HG03520 (cell line): ENCODE measurements around the gene PIEZO2.
A peak's percentile ranks its signal among the peaks of the same experiment; 100 is the strongest.

ENCODE experiments used
- ATAC-seq: cut with Tn5 transposase; IDR thresholded peaks from one replicate; pipeline ENCODE4 v1.9.1; 2021; ENCODE audit warnings: mild to moderate bottlenecking, moderate library complexity; ENCODE audit not compliant: unreplicated experiment

Gene PIEZO2

DNA sequence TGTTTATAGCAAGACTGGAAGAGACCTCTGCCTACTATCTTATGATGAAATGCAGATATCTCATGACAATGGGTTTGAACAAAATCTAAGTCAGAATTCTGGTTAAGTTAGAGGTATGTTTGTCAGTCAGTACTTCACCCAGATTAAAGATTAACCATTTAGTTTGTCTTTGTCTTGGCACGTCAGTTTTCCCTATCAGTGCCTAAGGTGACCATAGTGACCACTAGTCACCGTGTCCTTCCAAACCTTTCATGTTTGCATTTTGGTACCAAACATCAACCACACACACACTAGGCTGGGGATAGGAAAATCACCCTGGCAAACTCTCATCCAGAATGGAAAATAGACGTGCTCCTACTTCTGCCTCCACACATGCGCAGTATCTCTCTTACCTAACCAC, 248.9 kb downstream of the PIEZO2 start:
- no peak for ATAC-seq

DNA sequence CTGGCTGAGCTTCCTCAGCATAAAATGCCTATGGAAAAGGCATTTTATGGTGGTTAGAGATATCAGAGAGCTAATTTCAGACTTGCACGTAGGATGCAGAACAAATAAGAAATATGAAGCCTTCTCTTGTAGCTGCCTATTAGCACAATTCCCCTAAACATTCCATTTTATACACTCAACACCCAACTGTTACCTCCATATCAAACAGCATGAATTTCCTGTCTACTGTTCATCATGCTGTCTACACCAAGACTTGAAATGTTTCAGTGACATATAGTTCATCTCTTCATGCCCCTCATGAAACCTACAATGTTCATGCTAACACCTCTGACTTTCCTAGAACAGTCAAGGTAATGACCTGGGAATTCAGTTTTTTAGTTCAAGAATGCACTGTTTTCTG, 249.9 kb downstream of the PIEZO2 start:
- no peak for ATAC-seq

DNA sequence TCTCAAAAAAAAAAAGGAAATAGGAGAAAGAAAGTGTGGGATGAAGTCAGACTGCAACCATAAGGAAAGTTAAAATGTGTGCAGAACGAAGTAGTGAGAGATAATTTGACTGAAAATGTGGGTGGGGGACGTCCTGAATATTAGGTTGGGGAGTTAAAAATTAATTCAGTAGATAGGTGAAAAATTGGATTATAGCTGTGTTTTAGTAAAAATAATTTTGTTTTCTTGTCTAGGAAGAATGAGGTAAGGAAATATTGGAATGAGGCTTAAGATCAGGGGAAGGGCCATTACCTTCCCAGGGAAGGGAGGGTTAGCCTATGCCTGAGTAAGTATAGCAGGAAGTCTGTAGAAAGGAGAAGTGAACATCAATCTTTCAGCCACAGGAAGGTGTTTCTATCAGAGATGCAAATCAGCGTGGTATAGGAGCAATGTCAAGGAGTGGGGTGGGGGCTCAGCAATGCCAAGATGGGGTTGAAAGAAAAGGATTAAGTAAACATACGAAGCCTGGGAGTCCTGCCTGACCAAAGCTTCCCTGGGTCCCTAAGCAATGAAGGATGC, 250.9 kb downstream of the PIEZO2 start:
- no peak for ATAC-seq

DNA sequence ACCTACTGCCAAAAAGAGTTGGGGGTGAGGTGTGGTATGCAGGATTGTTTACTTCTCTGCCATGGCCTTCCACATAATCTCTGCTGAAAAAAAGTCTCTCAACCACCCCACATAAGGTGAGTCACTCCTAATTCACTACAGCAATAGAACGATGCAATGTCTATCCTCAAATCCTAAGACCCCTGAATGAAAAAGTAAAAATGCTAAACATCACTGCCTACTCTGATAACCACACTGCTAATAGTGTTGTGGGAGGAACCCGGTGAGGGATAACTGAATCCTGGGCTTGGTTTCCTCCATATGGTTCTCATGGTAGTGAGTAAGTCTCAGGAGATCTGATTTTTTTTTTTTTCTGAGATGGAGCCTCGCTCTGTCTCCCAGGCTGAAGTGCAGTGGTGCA, 252.5 kb downstream of the PIEZO2 start:
- ATAC-seq, result no peak

DNA sequence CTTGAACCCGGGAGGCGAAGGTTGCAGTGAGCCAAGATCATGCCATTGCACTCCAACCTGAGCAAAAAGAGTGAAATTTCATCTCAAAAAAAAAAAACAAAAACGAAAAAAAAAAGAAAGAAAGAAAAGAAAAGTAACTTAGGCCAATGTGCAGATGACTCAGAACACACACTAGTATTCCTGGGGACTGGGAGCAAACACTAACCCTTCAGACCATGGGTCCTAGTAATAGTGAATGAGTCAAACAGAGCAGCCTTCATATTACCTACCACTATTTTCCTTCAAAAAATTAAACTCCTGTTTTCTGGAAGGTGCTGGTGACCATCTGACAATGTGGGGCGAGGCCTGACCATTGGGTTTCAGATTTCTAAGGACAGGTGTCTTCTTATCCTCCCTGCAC, 253.4 kb downstream of the PIEZO2 start:
- ATAC-seq, result no peak

DNA sequence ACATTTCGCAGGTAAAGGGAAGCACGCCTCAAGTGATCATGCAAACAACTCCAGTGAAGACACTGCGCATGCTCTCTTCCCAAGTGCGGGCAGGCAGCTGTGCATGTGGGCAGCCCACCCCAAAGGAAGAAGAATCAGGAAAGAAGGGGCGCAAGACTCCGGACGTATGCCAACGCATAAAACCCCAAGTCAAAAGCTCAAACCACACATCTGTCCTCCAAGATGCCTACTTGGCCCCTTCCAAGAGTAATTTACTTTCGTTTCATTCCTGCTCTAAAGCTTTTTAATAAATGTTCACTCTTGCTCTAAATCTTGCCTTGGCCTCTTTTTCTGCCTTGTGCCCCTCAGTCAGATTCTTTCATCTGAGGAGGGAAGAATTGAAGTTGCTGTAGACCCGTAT, 254.9 kb downstream of the PIEZO2 start:
- ATAC-seq, result no peak

DNA sequence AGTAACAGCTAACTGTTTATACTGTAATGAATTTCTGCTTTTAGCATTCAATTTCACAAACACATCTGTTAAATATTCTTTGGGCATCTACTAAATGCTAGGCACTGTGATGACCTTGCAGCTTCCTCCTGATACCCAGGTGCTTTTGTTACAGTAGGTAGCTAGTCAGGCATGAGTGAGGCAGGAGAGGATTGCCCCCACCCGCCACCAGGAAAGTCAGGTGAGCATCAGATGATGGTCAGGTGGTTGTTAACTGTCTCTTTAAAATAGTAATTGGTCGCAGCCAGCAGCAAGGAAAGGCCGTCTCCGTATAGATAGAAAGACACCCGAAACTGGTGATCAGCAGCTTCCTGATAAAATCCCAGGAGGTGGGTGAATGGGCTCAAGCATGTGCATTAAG, 255.6 kb downstream of the PIEZO2 start:
- no peak for ATAC-seq

DNA sequence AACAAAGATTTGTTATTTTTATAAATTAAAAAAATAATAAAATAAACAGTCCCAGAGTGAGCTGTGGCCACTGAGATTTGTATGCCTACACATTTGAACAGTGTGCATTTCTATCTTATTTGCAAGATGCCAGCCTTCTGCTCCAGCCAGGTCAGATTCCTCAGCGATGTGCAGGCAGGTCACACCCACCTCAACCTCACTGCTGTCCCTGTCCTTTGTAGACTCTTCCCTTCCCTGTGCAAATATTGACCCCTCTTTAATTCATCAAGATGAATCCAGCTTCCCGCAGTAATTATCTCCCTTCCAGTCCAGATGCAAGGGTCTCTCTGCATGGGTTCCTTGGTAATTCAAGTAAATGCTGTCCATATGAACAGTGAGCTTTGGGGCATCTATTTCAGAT, 256.2 kb downstream of the PIEZO2 start:
- ATAC-seq, result no peak

DNA sequence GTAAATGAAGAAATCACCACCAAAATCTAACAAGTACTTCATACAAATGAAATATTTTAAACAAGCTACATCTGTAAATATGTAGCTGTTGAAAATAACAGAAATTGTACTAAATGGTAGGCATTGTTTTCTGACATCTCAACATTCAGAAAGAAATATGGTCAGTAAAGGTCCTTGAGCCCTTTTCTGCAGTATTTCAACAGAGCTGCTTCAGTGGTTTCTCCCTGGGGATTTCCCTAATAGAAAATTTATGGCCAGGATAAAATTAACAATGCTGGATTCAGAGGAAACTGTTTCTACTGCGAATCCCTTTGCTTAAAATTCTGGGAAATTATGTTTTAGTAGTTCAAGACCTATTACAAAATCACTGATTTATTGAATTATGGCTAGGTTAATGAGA, 256.6 kb downstream of the PIEZO2 start:
- ATAC-seq, result no peak

DNA sequence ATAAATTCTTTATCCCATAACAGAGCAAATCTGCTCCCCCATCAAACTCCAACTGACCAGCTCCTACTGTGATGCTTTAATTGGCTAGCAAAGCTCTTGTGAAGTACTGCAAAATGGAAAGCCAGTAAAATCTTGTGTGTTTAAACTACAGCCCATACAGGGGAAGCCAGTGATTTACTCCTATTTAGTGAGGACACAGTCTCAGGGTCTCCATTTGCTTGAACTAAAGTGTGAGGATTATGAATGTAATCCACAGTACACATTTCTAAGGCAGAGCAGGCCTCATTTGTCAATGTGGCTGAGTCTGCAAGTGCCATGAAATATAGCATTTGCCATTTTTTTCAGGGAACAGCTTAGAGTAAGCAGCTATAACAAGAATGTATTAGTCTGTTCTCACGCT, 259.3 kb downstream of the PIEZO2 start:
- no peak for ATAC-seq

DNA sequence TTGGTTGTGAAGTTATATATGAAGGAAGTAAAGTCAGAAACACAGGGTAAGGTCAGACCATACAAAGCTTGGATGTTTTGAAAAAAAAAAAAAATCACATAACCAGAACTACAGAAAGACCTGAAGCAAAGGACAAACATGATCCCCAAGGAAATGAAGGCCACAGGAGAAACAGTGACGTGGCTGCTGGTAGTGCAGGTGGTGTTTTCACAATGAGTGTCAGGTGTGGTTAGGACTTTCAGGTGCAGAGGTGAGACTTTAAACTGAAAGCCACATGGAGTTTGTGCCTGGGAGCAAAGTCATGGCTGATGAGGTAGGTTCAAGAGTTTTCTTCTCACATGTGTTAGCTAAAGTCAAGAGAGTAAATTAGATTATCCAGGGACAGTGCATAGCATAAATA, 270.7 kb downstream of the PIEZO2 start:
- peak; percentile 88 for ATAC-seq

DNA sequence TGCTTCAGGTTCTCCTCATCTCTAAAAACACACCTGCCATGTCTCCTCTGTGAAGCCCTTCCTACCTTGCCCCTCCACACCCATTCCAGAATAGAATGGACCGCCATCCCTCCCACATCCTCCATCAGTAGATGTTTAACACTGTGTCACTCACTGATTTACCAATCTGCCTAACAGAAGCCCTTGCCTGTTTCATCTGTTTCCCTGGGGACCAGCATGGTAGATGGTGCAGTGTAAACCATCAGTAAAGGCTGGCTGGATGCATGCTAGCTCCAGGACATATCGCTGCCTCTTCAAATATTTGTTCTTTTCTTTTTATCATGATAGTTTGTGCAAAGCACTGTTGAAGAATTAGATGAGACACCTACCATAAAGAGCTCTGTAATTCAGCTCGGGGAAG, 271.4 kb downstream of the PIEZO2 start:
- no peak for ATAC-seq

DNA sequence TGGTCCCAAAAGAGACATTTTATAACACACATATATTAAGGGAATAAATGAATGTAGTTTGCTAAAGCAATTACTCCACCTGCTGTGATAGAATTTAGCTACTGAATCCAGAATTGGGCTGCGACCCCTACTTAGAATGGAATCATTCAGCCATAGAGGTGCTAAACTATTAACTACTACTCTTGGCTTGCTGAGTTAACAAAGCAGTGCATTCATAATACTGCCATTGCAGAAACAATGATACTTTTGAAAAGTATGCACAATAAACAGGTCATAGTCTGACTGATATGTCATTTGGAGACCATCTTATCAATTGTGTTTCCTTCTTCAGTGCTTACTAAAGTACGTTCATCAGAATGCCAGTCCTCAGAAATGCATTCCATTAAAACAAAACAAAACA, 273.6 kb downstream of the PIEZO2 start:
- ATAC-seq, result no peak

DNA sequence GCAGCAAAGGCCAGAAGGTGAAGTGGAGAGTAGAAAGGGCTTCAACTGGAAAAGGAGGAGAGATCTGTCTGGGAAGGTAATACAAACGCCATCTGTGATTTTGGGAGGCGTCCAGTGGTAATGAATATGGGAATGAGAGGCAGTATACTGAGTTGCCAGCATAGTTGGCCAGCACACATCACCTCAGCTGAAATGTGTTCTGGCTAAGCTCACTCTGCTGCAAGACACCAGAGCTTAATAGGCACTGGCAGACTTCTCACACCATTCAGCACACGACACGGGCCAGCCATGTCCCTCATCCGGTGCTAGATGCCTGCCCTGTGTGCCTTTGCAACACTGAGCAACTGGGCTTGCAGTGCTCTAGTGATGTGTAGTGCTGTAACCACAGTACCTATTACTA, 277.1 kb downstream of the PIEZO2 start:
- no peak for ATAC-seq

DNA sequence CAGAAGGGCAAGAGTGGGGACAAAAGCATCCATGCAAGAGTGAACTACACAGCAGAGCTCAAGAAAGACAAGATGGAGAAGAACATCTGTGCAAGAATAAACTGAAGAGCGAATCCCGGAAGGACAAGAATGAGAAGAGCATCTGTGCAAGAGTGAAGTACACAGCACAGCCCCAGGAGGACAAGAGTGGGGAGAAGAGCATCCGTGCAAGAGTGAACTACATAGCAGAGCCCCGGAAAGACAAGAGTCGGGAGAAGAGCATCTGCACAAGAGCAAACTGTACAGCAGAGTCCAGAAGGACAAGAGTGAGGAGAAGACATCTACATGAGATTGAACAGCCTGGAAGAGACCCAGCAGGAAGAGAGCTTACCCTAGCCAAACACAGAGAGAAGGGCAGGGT, 284.6 kb downstream of the PIEZO2 start:
- ATAC-seq, result no peak

DNA sequence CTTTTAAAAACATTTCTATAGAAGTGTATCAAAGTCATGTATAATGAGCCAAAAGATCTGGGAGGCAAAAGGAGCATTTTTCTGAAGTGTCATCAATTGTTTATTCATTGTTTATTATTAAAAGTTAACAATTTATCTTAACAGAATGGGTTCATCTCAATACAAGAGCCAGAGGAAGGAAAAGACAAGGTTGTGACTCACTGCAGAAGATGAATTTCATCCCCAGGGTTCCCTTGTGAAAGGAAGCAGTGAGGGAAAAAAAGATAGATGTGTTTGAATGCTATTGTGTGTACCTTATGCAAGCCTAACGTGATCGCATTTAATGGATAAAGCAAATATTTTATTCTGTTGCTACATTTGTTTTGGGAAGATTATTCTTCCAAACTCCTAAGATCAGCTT, 286.3 kb downstream of the PIEZO2 start:
- no peak for ATAC-seq

DNA sequence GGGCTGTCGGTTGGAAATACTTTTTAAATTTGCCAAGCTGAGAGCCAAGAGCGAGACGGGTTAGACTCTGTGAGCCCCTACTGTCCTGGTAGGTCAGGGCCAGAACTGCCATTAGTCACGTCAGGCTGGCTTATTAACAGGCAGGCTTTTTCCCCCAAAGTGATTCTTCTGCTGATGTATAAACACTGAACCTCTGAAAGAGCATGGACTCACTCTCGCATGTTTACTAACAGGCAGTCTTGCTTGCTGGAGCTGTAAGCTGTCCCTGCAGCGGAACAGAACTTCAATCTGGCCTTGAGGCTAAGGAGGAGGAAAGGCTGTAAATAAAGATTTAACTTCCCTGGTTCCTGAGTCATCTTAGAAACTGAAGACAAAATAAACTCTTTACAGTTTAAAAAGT, 288.4 kb downstream of the PIEZO2 start:
- ATAC-seq, result no peak

DNA sequence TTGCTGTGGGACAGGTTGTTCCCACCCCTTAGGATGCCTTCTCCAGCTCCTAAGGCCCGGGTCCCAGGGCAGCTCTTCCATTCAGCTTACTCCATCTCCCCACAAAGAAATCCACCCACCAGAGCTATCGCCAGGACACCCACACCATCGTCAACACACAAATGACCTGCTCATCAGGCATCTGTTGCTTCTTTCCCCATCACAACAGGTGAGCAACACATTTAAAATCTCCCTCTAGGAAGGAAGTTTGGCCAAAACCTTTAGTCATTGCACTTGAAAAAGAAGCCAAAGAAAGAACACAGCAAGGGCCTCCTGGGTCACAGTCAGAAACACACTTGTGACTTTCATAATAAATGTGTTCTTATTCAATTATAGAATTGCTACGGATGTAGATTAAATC, 289.0 kb downstream of the PIEZO2 start:
- no peak for ATAC-seq

DNA sequence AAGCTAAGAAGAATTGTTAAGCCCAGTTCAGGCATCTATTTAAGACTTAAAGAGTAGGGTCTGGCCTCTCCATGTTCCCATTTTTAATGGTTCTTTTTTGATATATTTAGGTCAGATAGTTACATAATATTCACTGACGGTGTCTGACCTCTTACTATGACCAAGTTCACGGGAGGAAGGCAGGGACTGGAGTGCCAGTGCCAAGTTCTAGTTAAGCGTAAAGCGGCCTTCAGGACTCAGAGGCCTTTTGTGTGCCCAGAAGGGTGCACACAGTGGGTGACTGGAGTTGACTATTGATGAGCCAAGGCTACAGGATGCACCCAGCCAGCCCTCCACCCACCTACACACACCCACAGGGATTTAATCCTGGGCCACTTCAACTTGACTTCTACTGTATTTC, 290.9 kb downstream of the PIEZO2 start:
- no peak for ATAC-seq

DNA sequence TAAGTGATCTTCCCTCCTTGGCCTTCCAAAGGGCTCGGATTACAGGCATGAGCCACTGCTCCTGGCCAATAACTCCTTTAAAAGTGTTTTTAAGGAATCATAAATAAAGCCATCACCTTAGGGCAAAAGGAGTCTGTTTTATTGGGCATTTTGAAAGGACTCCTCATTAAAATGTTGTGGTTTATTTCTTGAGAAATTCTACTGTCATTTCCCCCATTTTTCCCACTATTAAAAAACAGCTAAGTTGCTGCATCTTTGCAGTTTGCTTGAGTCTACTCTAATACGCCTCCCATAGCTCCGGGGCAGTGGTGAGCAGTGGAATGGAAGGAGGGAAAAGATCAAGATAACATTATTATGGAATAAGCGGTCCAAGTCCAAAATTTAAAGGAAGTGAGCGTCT, 293.2 kb downstream of the PIEZO2 start:
- no peak for ATAC-seq

DNA sequence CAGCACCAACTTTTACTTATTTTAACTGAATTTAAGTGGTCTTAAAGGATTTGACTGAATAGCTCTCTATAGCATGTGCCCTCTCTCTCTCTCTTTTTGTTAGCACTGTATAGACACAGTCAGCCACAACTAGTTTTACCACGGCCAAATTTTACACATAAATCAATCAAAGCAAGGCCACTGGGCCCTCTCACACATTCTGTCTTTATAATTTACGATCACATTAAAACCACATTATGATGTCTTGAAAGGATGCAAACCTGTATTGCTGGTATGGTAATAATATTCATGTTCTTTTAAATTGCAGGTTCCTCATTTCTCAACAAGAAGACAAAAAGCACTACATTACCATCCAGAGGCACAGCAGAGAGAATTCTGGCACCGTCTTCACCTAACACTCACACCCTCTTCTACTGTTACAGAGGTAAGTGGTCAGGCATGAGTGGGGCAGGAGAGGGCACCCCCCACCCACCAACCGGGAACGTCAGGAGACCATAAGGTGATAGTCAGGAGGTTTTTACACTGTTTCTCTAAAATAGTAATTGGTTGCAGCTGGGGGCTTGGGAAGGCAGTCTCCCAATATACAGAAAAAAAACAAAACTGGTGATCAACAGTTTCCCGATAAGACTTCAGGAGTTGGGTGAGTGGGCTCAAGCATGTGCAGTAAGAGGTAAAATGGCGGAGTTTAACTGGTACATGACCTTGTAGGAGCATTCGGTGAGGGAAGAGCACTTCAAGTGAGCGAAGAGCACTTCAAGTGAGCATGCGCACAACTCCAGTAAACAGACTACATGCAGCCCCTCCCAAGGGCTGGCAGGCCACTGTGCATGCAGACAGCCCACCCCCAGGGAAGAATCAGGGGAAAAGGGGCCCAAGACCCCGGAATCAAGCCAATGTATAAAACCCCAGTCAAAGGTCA, 296.7 kb downstream of the PIEZO2 start:
- no peak for ATAC-seq

DNA sequence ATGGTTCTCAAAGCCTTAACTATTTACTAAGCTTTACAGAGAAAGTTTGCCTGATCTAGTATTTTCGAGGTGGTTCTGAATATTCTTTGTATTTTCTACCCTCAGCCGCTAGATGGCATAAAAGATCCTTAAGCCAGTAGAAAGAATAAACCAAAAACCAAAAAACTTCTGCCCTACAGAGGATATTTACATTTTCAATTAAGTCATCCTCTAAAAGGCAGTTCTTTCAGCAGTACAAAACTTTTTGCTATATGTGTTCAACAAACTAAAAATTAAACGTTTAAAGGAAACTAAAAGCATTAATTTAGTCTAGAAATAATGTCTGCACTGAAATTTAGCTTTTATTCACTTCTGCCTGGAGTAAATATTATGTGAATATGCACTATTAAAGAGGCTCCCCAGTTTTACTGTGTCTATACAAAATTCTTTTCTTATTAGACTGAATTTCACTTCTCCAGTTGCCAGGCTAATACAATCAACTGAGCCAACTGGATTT, 297.5 kb downstream of the PIEZO2 start:
- no peak for ATAC-seq

DNA sequence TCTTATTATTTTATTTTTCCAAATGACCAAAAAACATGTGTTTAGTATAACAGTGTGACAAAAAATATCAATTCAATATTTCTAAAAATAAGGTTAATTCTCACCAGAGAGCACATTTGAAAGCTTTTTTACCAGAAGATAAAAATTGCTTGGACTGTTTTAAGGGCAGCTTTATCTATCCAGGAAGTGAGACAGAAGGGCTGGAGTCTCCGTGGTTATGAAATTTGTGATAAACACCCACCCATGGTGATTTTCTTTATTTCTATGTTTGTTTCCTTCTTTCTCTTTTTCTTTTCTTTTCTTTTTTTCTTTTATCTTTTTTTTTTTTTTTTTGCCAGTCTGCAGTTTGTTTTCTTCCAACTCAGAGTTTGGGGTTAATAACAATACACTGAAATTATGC, 298.5 kb downstream of the PIEZO2 start:
- no peak for ATAC-seq
